Neural cell (in vitro differentiated cells): ENCODE data around the gene SLC6A11.

ENCODE experiments used
- CTCF ChIP-seq: fragments of 450-650 bp; IDR thresholded peaks from 2 replicates; pipeline ENCODE4 v1.5.1; 2014; ENCODE audit warnings: antibody characterized with exemption, mild to moderate bottlenecking, moderate library complexity; ENCODE audit not compliant: poor library complexity, severe bottlenecking
- EP300 ChIP-seq: fragments of 450-650 bp; conservative IDR thresholded peaks from 2 replicates; pipeline ENCODE4 v1.6.1; 2014; ENCODE audit warnings: antibody characterized with exemption, mild to moderate bottlenecking, moderate library complexity; ENCODE audit not compliant: poor library complexity, severe bottlenecking
- EZH2 ChIP-seq: fragments of 200-600, 300-800 bp; shearing (Covaris generic), sonication (generic); IDR thresholded peaks from 2 replicates; pipeline ENCODE4 v1.6.1; 2014; ENCODE audit warnings: antibody characterized with exemption, low read length, borderline replicate concordance, mild to moderate bottlenecking; ENCODE audit not compliant: insufficient read depth, poor library complexity, severe bottlenecking
- MXI1 ChIP-seq: fragments of 450-650 bp; conservative IDR thresholded peaks from 2 replicates; pipeline ENCODE4 v1.6.1; 2014; ENCODE audit warnings: antibody characterized with exemption, mild to moderate bottlenecking; ENCODE audit not compliant: poor library complexity, severe bottlenecking
- RAD21 ChIP-seq: fragments of 450-650 bp; conservative IDR thresholded peaks from 2 replicates; pipeline ENCODE4 v1.6.1; 2014; ENCODE audit warnings: antibody characterized with exemption, mild to moderate bottlenecking, moderate library complexity
- SMC3 ChIP-seq: fragments of 450-650 bp; conservative IDR thresholded peaks from 2 replicates; pipeline ENCODE4 v1.6.1; 2014; ENCODE audit warnings: antibody characterized with exemption, mild to moderate bottlenecking, moderate library complexity; ENCODE audit not compliant: poor library complexity

DNA sequence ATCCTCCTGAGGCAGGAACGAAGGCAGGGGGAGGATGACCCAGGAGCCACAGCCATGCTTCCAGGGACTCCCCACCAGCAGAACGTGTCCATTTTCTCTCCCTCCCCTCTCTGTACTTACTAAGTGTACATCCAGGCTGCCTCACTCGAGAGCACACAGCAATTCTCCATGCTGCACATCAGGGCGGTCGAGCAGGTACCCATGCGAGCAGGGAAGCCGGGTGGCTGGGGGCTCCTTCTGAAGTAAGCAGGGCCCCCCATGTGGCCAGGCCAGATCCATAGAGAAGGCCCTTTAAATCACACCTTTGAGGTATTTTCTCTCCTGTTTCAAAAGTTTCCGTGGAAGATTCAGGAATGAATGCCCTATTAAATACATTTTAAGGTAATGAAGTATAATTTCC is 41.2 kb upstream of the SLC6A11 start:
- TF ChIP-seq EZH2, result no peak
- TF ChIP-seq SMC3, result no peak
- TF ChIP-seq CTCF, result no peak
- TF ChIP-seq EP300, result no peak
- no peak for TF ChIP-seq RAD21
- no peak for TF ChIP-seq MXI1
